HCT116 (cell line): ENCODE measurements around the gene PSEN2.

Experiments used
- EGR1 ChIP-seq: IDR thresholded peaks from 2 replicates; pipeline ENCODE4 v1.6.1; 2012; ENCODE audit warnings: low read depth
- ELF1 ChIP-seq: IDR thresholded peaks from 2 replicates; pipeline ENCODE4 v1.6.1; 2012; ENCODE audit warnings: low read depth, borderline replicate concordance
- EZH2phosphoT487 ChIP-seq: fragments of 200-600 bp; IDR thresholded peaks from 2 replicates; pipeline ENCODE4 v1.6.1; 2018; ENCODE audit warnings: antibody characterized with exemption, borderline replicate concordance
- POLR2A ChIP-seq: IDR thresholded peaks from 2 replicates; pipeline ENCODE4 v1.7.0; 2011; ENCODE audit warnings: borderline replicate concordance; ENCODE audit not compliant: insufficient read depth, insufficient read length; ENCODE audit errors: extremely low read depth
- POLR2AphosphoS5 ChIP-seq: IDR thresholded peaks from 2 replicates; pipeline ENCODE4 v1.6.1; 2011; ENCODE audit warnings: mild to moderate bottlenecking, low read depth, low read length, moderate library complexity
- RAD21 ChIP-seq: IDR thresholded peaks from 2 replicates; pipeline ENCODE4 v1.6.1; 2012; ENCODE audit warnings: low read depth, mild to moderate bottlenecking
- SP1 ChIP-seq: IDR thresholded peaks from 2 replicates; pipeline ENCODE4 v1.6.1; 2012; ENCODE audit warnings: low read depth
- YY1 ChIP-seq: IDR thresholded peaks from 2 replicates; pipeline ENCODE4 v1.6.1; 2011; ENCODE audit warnings: low read length, low read depth, moderate library complexity, mild to moderate bottlenecking; ENCODE audit not compliant: insufficient replicate concordance; ENCODE audit errors: extremely low read depth
- ZBTB33 ChIP-seq: IDR thresholded peaks from 2 replicates; pipeline ENCODE4 v1.6.1; 2011; ENCODE audit warnings: mild to moderate bottlenecking, low read length, moderate library complexity; ENCODE audit not compliant: insufficient replicate concordance; ENCODE audit errors: extremely low read depth
- ZNF274 ChIP-seq: fragments of 200-500 bp; sonication (Bioruptor generic); IDR thresholded peaks from 2 replicates; pipeline ENCODE4 v1.6.1; 2014; ENCODE audit warnings: mild to moderate bottlenecking, low read depth, low read length, inconsistent platforms
- TF ChIP-seq, protein P1 (sequence below): IDR thresholded peaks from 2 replicates; pipeline ENCODE4 v1.6.1; 2012; ENCODE audit warnings: low read depth
- TF ChIP-seq, protein P2 (sequence below): IDR thresholded peaks from 2 replicates; pipeline ENCODE4 v1.6.1; 2012
- TF ChIP-seq, protein P3 (sequence below), 3 experiments: fragments of 200-600 bp in 1 of 3; sonication (generic) in 1 of 3; IDR thresholded peaks in 2 of 3; conservative IDR thresholded peaks in 1 of 3; 2 replicates each; pipeline ENCODE4 v1.5.1; 2012 to 2017; ENCODE audit warnings: low read depth in 2 of 3, low read length in 2 of 3, antibody characterized with exemption in 1 of 3, borderline replicate concordance in 1 of 3, control low read depth in 1 of 3, mild to moderate bottlenecking in 1 of 3, mixed read lengths in 1 of 3, mixed run types in 1 of 3, moderate library complexity in 1 of 3; ENCODE audit not compliant: insufficient read depth in 1 of 3

GRCh38 chr1:226919587-226919986 is 49.2 kb downstream of the PSEN2 start:
- TF ChIP-seq, protein P1, sequence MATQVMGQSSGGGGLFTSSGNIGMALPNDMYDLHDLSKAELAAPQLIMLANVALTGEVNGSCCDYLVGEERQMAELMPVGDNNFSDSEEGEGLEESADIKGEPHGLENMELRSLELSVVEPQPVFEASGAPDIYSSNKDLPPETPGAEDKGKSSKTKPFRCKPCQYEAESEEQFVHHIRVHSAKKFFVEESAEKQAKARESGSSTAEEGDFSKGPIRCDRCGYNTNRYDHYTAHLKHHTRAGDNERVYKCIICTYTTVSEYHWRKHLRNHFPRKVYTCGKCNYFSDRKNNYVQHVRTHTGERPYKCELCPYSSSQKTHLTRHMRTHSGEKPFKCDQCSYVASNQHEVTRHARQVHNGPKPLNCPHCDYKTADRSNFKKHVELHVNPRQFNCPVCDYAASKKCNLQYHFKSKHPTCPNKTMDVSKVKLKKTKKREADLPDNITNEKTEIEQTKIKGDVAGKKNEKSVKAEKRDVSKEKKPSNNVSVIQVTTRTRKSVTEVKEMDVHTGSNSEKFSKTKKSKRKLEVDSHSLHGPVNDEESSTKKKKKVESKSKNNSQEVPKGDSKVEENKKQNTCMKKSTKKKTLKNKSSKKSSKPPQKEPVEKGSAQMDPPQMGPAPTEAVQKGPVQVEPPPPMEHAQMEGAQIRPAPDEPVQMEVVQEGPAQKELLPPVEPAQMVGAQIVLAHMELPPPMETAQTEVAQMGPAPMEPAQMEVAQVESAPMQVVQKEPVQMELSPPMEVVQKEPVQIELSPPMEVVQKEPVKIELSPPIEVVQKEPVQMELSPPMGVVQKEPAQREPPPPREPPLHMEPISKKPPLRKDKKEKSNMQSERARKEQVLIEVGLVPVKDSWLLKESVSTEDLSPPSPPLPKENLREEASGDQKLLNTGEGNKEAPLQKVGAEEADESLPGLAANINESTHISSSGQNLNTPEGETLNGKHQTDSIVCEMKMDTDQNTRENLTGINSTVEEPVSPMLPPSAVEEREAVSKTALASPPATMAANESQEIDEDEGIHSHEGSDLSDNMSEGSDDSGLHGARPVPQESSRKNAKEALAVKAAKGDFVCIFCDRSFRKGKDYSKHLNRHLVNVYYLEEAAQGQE, result no peak
- no peak for TF ChIP-seq POLR2AphosphoS5
- TF ChIP-seq, protein P2, sequence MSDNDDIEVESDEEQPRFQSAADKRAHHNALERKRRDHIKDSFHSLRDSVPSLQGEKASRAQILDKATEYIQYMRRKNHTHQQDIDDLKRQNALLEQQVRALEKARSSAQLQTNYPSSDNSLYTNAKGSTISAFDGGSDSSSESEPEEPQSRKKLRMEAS, result no peak
- TF ChIP-seq, protein P3, sequence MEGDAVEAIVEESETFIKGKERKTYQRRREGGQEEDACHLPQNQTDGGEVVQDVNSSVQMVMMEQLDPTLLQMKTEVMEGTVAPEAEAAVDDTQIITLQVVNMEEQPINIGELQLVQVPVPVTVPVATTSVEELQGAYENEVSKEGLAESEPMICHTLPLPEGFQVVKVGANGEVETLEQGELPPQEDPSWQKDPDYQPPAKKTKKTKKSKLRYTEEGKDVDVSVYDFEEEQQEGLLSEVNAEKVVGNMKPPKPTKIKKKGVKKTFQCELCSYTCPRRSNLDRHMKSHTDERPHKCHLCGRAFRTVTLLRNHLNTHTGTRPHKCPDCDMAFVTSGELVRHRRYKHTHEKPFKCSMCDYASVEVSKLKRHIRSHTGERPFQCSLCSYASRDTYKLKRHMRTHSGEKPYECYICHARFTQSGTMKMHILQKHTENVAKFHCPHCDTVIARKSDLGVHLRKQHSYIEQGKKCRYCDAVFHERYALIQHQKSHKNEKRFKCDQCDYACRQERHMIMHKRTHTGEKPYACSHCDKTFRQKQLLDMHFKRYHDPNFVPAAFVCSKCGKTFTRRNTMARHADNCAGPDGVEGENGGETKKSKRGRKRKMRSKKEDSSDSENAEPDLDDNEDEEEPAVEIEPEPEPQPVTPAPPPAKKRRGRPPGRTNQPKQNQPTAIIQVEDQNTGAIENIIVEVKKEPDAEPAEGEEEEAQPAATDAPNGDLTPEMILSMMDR (IDR thresholded peaks at IDR 0.05 in 2 of 3, conservative IDR thresholded peaks at IDR 0.05 in 1 of 3; ENCODE audit: borderline replicate concordance in 1 of 3, insufficient read depth in 1 of 3, low read depth in 2 of 3, low read length in 2 of 3), result no peak
- no peak for TF ChIP-seq ZBTB33
- TF ChIP-seq SP1, result no peak
- no peak for TF ChIP-seq ELF1
- no peak for TF ChIP-seq RAD21
- TF ChIP-seq EZH2phosphoT487, result no peak
- no peak for TF ChIP-seq POLR2A
- no peak for TF ChIP-seq EGR1
- TF ChIP-seq ZNF274, result no peak
- no peak for TF ChIP-seq YY1
